Ureter (tissue), 1 donor: ENCODE results near the gene NEURL4. TPM values are rescaled to one million over a fixed set of nuclear protein-coding genes. Genes with fewer than 3 reads are reported as not detected.
A peak's percentile ranks its signal among the peaks of the same experiment; 100 is the strongest.

Source experiments
- DNase-seq: peaks from one replicate; pipeline ENCODE4 v3.0.0-alpha.2; 2020; ENCODE audit warnings: low spot score
- total RNA-seq: library from RNA; stranded (reverse); gene quantifications from one replicate; pipeline ENCODE4 v1.2.4, GENCODE V29; 2023
- donor health status: DM: yes; HTN: yes; CAD: no.

NEURL4 gene
- total RNA-seq, 1 donor from 2014 or later: 49.6 TPM

DNA sequence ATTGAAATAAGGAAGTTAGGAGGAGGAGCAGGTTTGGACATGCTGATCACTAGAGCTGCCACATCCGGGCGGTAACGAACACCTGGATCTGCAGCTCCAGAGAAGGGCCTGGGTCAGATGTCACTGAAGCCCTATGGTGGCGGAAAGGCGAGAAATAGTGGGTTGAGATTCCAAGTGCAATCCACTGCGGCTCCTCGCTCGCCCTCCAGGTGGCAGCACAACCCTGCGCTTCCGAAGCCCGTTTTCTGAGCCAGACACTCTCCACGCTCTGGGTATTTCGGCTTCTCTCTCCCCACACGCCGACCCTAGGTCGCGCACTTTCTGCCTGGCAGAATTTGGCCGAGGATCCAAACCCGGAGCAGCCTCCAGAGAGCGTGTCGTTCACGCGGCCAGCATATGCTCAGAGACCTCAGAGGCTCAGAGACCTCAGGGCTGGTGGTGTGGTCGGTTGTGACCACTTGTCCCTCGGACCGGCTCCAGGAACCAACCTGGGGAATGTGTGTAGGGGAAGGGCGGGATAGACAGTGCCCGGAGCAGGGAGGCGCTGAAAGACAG is 48.5 kb downstream of the NEURL4 start:
- DNase-seq: peak; percentile 90

DNA sequence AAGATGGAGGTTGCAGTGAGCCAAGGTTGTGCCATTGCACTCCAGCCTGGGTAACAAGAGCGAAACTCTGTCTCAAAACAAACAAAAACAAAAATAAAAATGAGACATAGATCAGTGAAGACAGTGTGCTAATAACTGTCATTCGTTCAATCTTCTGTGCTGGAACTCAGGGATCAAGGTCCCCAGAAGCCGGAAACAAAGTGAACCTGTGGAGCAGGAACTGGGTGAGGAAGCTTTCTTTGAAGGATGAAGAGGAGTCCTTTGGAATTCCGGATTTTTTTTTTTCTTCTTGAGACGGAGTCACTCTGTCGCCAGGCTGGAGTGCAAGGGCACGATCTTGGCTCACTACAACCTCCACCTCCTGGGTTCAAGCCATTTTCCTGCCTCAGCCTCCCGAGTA is 49.7 kb downstream of the NEURL4 start:
- no peak for DNase-seq

DNA sequence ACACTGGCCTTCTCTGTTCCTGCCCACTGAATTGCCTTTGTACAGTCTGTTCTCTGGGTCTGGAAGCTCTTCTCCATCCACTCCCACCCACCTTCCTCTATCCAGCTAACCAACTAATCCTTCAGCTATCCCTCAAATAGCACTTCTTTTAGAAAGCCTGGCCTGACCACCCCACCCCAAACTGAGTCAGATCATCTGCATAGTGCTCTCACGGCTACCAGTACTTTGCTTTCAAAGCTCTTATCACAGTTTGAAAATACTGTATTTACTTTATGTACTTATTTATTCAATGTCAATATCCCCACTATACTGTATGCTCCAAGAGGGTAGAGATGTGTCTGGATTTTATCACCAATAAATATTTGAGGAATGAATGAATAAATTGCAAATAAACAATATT is 62.4 kb downstream of the NEURL4 start:
- no peak for DNase-seq

Other genes starting within 250 kb of the NEURL4 start
- gene CLEC10A, start 249.1 kb downstream of the NEURL4 start, total RNA-seq: 5.1 TPM
- not detected for gene ASGR2, start 214.5 kb downstream of the NEURL4 start, total RNA-seq
- 2.6 TPM for gene ASGR1, start 150.0 kb downstream of the NEURL4 start, total RNA-seq
- gene DLG4, start 109.5 kb downstream of the NEURL4 start, total RNA-seq: 26.8 TPM
- gene ACADVL, start 109.4 kb downstream of the NEURL4 start, total RNA-seq: 855 TPM
- 38.4 TPM for gene DVL2, start 94.8 kb downstream of the NEURL4 start, total RNA-seq
- 37.6 TPM for gene PHF23, start 89.9 kb downstream of the NEURL4 start, total RNA-seq
- gene GABARAP, start 86.9 kb downstream of the NEURL4 start, total RNA-seq: 453 TPM
- gene CTDNEP1, start 77.6 kb downstream of the NEURL4 start, total RNA-seq: 116 TPM
- 46.3 TPM for gene ELP5, start 77.1 kb downstream of the NEURL4 start, total RNA-seq
- 157 TPM for gene CLDN7, start 66.9 kb downstream of the NEURL4 start, total RNA-seq
- gene SLC2A4, start 47.6 kb downstream of the NEURL4 start, total RNA-seq: 11.2 TPM
- gene YBX2, start 34.7 kb downstream of the NEURL4 start, total RNA-seq: not detected
- 425 TPM for gene EIF5A, start 21.7 kb downstream of the NEURL4 start, total RNA-seq
- gene GPS2, start 14.0 kb downstream of the NEURL4 start, total RNA-seq: 67.6 TPM
- gene ACAP1, start 7.2 kb upstream of the NEURL4 start, total RNA-seq: 12.7 TPM
- gene KCTD11, start 22.8 kb upstream of the NEURL4 start, total RNA-seq: 11.5 TPM
- not detected for gene TMEM95, start 25.8 kb upstream of the NEURL4 start, total RNA-seq
- 12.3 TPM for gene TNK1, start 51.8 kb upstream of the NEURL4 start, total RNA-seq
- 43.0 TPM for gene PLSCR3, start 65.2 kb upstream of the NEURL4 start, total RNA-seq
- gene TMEM256, start 74.8 kb upstream of the NEURL4 start, total RNA-seq: 115 TPM
- gene NLGN2, start 78.5 kb upstream of the NEURL4 start, total RNA-seq: 22.3 TPM
- not detected for gene SPEM1, start 91.0 kb upstream of the NEURL4 start, total RNA-seq
- not detected for gene SPEM2, start 96.3 kb upstream of the NEURL4 start, total RNA-seq
- gene SPEM3, start 99.5 kb upstream of the NEURL4 start, total RNA-seq: not detected
- gene TMEM102, start 106.1 kb upstream of the NEURL4 start, total RNA-seq: 8.1 TPM
- 3.5 TPM for gene FGF11, start 110.2 kb upstream of the NEURL4 start, total RNA-seq
- gene CHRNB1, start 115.7 kb upstream of the NEURL4 start, total RNA-seq: 6.8 TPM
- 65.5 TPM for gene ZBTB4, start 150.3 kb upstream of the NEURL4 start, total RNA-seq
- not detected for gene SLC35G6, start 152.1 kb upstream of the NEURL4 start, total RNA-seq
- 151 TPM for gene POLR2A, start 155.0 kb upstream of the NEURL4 start, total RNA-seq
- 30.6 TPM for gene TNFSF12, start 219.7 kb upstream of the NEURL4 start, total RNA-seq
- 23.0 TPM for gene TNFSF13, start 229.4 kb upstream of the NEURL4 start, total RNA-seq
- gene SENP3, start 232.6 kb upstream of the NEURL4 start, total RNA-seq: 43.9 TPM